ENCODE measurements around the gene GCAT.
"Not testable (repeated sequence)": the region's sequence is repeated elsewhere in the genome, so short reads cannot be mapped to it uniquely, and the experiment has no call there.

Gene GCAT

DNA sequence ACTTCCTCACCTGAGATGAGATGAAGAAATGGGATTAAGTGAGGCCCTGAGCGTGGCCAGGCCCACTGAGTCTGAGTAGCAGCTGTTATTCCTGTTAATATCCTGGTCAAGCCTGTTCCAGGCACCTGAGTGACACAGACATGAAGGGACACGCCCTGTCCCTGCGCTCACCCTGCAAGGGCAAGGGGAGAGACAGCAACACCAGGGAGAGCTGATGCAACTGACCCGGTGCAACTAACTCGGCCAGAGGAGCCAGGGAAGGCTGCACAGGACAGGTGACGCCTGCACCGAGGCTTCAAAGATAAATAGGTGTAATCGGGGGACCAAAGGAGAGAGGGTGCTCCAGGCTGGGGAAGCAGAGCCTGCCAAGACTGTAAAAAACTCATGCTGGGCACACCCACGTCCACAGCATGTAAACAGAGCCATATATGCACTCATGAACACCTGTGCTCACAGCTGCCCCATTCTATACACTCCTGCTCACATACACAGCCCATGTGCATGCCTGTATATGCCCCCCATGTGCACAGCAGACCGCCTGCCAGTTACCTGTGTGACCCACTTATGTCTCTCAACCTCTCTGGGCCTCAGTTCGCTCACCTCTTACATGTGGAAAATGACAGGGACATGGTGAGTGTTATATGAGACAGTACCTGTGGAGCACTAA lies 22.8 kb upstream of the GCAT start:
- DNase-seq: no peak

DNA sequence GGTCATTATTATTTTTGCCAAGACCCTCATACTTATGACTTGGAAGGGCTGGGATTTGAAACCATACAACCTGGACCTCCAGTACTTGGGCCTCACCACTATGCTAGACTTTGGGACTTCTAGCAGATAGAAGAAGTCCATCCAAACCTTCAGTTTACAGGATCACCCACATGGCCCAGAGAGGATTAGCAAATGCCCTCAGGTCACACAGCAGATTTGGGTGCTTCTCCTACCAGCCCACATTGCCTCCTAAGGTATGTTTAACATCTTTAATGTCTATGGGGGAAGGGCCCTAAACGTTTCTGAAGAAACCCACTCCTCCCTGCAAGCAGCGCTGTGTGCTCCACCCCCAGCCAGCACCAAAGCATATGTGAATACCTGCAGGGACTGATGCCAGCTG lies 17.5 kb upstream of the GCAT start:
- H3K27me3 ChIP-seq (replicated peaks): no peaks in the 10 kb centered on the region
- DNase-seq: no peak
- in situ Hi-C loops (cut with HindIII; ENCODE audit: low pct_ligation_motif_present, low sequenced_read_pairs): no loop called here
- TF ChIP-seq, protein P1, sequence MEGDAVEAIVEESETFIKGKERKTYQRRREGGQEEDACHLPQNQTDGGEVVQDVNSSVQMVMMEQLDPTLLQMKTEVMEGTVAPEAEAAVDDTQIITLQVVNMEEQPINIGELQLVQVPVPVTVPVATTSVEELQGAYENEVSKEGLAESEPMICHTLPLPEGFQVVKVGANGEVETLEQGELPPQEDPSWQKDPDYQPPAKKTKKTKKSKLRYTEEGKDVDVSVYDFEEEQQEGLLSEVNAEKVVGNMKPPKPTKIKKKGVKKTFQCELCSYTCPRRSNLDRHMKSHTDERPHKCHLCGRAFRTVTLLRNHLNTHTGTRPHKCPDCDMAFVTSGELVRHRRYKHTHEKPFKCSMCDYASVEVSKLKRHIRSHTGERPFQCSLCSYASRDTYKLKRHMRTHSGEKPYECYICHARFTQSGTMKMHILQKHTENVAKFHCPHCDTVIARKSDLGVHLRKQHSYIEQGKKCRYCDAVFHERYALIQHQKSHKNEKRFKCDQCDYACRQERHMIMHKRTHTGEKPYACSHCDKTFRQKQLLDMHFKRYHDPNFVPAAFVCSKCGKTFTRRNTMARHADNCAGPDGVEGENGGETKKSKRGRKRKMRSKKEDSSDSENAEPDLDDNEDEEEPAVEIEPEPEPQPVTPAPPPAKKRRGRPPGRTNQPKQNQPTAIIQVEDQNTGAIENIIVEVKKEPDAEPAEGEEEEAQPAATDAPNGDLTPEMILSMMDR (IDR thresholded peaks at IDR 0.05; ENCODE audit: low read depth, low read length, missing control alignments): no peak
- no peak overlapping the region for H3K27ac ChIP-seq
- H3K4me3 ChIP-seq (ENCODE audit: low read depth, low read length): no peak overlapping the region
- H3K36me3 ChIP-seq (replicated peaks): no peaks in the 10 kb centered on the region

More for the DNA sequence above, 22.8 kb upstream of the GCAT start:
- in situ Hi-C loops (cut with HindIII; ENCODE audit: low pct_ligation_motif_present, low sequenced_read_pairs): no loop called here
- no peaks in the 10 kb centered on the region for H3K27me3 ChIP-seq (replicated peaks)
- H3K36me3 ChIP-seq (replicated peaks): no peaks in the 10 kb centered on the region
- no peak overlapping the region for H3K4me3 ChIP-seq (ENCODE audit: low read depth, low read length)
- H3K27ac ChIP-seq: no peak overlapping the region
- TF ChIP-seq, protein P1 (IDR thresholded peaks at IDR 0.05; ENCODE audit: low read depth, low read length, missing control alignments): no peak

DNA sequence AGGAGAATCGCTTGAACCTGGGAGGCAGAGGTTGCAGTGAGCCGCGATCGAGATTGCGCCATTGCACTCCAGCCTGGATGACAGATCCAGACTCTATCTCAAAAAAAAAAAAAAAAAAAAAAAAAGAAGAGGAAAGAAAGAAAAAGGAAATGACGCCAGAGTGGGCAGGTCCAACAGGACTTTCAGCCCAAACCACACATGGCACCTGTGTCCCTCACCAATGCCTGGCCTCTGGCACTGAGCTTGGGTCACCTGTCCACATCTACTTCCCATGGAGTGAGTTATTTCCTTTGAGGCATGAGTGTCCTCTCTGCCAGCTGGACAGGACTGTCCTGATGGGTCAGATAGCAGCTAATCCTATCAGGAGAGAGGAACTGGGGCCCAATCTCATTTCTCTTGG lies 15.2 kb upstream of the GCAT start:
- no peak overlapping the region for H3K27ac ChIP-seq
- no peaks in the 10 kb centered on the region for H3K27me3 ChIP-seq (replicated peaks)
- in situ Hi-C loops (cut with HindIII; ENCODE audit: low pct_ligation_motif_present, low sequenced_read_pairs): no loop called here
- no peak for DNase-seq
- no peaks in the 10 kb centered on the region for H3K36me3 ChIP-seq (replicated peaks)
- H3K4me3 ChIP-seq (ENCODE audit: low read depth, low read length): no peak overlapping the region
- TF ChIP-seq, protein P1 (IDR thresholded peaks at IDR 0.05; ENCODE audit: low read depth, low read length, missing control alignments): no peak

- no peaks in the 10 kb centered on the region for H3K36me3 ChIP-seq (replicated peaks)
- H3K4me3 ChIP-seq (ENCODE audit: low read depth, low read length): no peak overlapping the region
- no peaks in the 10 kb centered on the region for H3K27me3 ChIP-seq (replicated peaks)
- TF ChIP-seq, protein P1 (IDR thresholded peaks at IDR 0.05; ENCODE audit: low read depth, low read length, missing control alignments): no peak
- no peak for DNase-seq
- in situ Hi-C loops (cut with HindIII; ENCODE audit: low pct_ligation_motif_present, low sequenced_read_pairs): no loop called here
- no peak overlapping the region for H3K27ac ChIP-seq
Measured at GRCh38 chr22:37794376-37794775, 13.4 kb upstream of the GCAT start.

DNA sequence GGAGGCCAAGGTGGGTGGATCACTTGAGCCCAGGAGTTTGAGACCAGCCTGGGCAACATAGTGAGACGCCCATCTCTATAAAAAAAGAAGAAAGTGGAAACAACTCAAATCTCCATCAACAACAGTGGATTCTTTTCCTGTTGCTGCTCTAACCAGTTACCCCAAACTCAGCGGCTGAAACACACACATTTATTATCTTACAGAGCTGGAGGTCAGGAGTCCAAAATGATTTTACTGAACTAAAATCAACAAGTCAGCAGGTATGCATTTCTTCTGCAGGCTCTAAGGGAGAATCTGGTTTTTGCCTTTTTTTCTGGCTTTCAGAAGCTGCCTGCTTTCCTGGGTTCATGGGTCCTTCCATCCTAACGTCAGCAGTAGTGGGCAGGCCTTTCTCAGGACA lies 11.7 kb upstream of the GCAT start:
- Histone ChIP-seq H3K36me3 (replicated peaks) (no peaks in the 10 kb centered on the region), H3K4me3 (ENCODE audit: low read depth, low read length) (no peak overlapping the region), H3K27ac (no peak overlapping the region), H3K27me3 (replicated peaks) (no peaks in the 10 kb centered on the region)
- no peak for DNase-seq
- TF ChIP-seq, protein P1 (IDR thresholded peaks at IDR 0.05; ENCODE audit: low read depth, low read length, missing control alignments): no peak
- in situ Hi-C loops (cut with HindIII; ENCODE audit: low pct_ligation_motif_present, low sequenced_read_pairs): no loop called here

GRCh38 chr22:37797259-37797658 lies 10.5 kb upstream of the GCAT start:
- in situ Hi-C loops (cut with HindIII; ENCODE audit: low pct_ligation_motif_present, low sequenced_read_pairs); H3K27ac ChIP-seq; DNase-seq; H3K36me3 ChIP-seq (replicated peaks); H3K27me3 ChIP-seq (replicated peaks); H3K4me3 ChIP-seq (ENCODE audit: low read depth, low read length): not testable (repeated sequence)

Measured in brain microvascular endothelial cell (primary cell).